ENCODE data around the gene METTL3.

The METTL3 gene

GRCh38 chr14:21526672-21527317 lies 15.7 kb upstream of the METTL3 start:
- no peak for DNase-seq (ENCODE audit: low spot score)

GRCh38 chr14:21525962-21526671 lies 15.0 kb upstream of the METTL3 start, which contains the start of gene SALL2:
SALL2 (minus strand) TSS chr14:21526346; CDS start chr14:21526127, 219 bp downstream.
- DNase-seq (ENCODE audit: low spot score), result peak; percentile 89

- peak; percentile 36 for DNase-seq (ENCODE audit: low spot score)
Measured at GRCh38 chr14:21525571-21525961, 14.4 kb upstream of the METTL3 start.

GRCh38 chr14:21524575-21525490 lies 13.7 kb upstream of the METTL3 start:
- no peak for DNase-seq (ENCODE audit: low spot score)

- DNase-seq (ENCODE audit: low spot score), result no peak
Measured at GRCh38 chr14:21523203-21523602, 12.1 kb upstream of the METTL3 start.

GRCh38 chr14:21521501-21521900 lies 10.4 kb upstream of the METTL3 start:
- DNase-seq (ENCODE audit: low spot score), result no peak

- no peak for DNase-seq (ENCODE audit: low spot score)
Measured at GRCh38 chr14:21520767-21521166, 9.6 kb upstream of the METTL3 start.

- DNase-seq (ENCODE audit: low spot score), result no peak
Measured at GRCh38 chr14:21518725-21519124, 7.6 kb upstream of the METTL3 start.

GRCh38 chr14:21514341-21514740 lies 3.2 kb upstream of the METTL3 start:
- DNase-seq (ENCODE audit: low spot score), result no peak

GRCh38 chr14:21509432-21510143 lies 1.6 kb downstream of the METTL3 start:
- DNase-seq (ENCODE audit: low spot score), result no peak

GRCh38 chr14:21506557-21506956 lies 4.6 kb downstream of the METTL3 start:
- DNase-seq (ENCODE audit: low spot score), result no peak

GRCh38 chr14:21505012-21505553 lies 6.1 kb downstream of the METTL3 start:
- no peak for DNase-seq (ENCODE audit: low spot score)

- no peak for DNase-seq (ENCODE audit: low spot score)
Measured at GRCh38 chr14:21503376-21503775, 7.8 kb downstream of the METTL3 start.

GRCh38 chr14:21501568-21501967 lies 9.6 kb downstream of the METTL3 start:
- DNase-seq (ENCODE audit: low spot score), result no peak

- no peak for DNase-seq (ENCODE audit: low spot score)
Measured at GRCh38 chr14:21498540-21499526, 12.3 kb downstream of the METTL3 start.

- no peak for DNase-seq (ENCODE audit: low spot score)
Measured at GRCh38 chr14:21496453-21496852, 14.7 kb downstream of the METTL3 start.

- no peak for DNase-seq (ENCODE audit: low spot score)
Measured at GRCh38 chr14:21494902-21495762, 16.0 kb downstream of the METTL3 start.

- DNase-seq (ENCODE audit: low spot score), result no peak
Measured at GRCh38 chr14:21486640-21487087, 24.5 kb downstream of the METTL3 start.

Measured in putamen (tissue), 1 donor.